HL-60 (cell line): ENCODE data around the gene TACR1.

Experiments
- DNase-seq, 2 experiments: peaks; one replicate each; pipeline ENCODE4 v3.0.0-alpha.2; 2010 to 2020; ENCODE audit warnings: low read depth in 1 of 2, low spot score in 1 of 2
- H3K27ac ChIP-seq: fragments of 250-450 bp; sonication (Bioruptor Pico); replicated peaks from 2 replicates; pipeline ENCODE4 v1.5.1; 2020; ENCODE audit warnings: mild to moderate bottlenecking, moderate library complexity
- H3K27me3 ChIP-seq: fragments of 250-450 bp; sonication (Bioruptor Pico); 2 replicates; pipeline ENCODE4 v1.5.1; 2021; ENCODE audit warnings: mild to moderate bottlenecking, moderate library complexity; ENCODE audit not compliant: insufficient read depth, poor library complexity, severe bottlenecking
- H3K4me3 ChIP-seq: replicated peaks from 2 replicates; pipeline ENCODE4 v1.5.1; 2011; ENCODE audit warnings: mild to moderate bottlenecking, control low read depth, low read length; ENCODE audit not compliant: insufficient read depth
- GABPA ChIP-seq: IDR thresholded peaks from 2 replicates; pipeline ENCODE4 v1.6.1; 2012; ENCODE audit warnings: low read depth
- POLR2AphosphoS5 ChIP-seq: IDR thresholded peaks from 2 replicates; pipeline ENCODE4 v1.6.1; 2012; ENCODE audit warnings: low read depth
- SPI1 ChIP-seq: IDR thresholded peaks from 2 replicates; pipeline ENCODE4 v1.6.1; 2012; ENCODE audit warnings: low read depth, mild to moderate bottlenecking, borderline replicate concordance
- TF ChIP-seq, protein P1 (sequence below): IDR thresholded peaks from 2 replicates; pipeline ENCODE4 v1.6.1; 2012; ENCODE audit warnings: low read depth; ENCODE audit not compliant: insufficient replicate concordance
- TF ChIP-seq, protein P2 (sequence below): IDR thresholded peaks from one replicate; pipeline ENCODE4 v1.5.1; 2011; ENCODE audit warnings: low read length, control low read depth, inconsistent platforms; ENCODE audit not compliant: insufficient read depth

TACR1 gene

DNA sequence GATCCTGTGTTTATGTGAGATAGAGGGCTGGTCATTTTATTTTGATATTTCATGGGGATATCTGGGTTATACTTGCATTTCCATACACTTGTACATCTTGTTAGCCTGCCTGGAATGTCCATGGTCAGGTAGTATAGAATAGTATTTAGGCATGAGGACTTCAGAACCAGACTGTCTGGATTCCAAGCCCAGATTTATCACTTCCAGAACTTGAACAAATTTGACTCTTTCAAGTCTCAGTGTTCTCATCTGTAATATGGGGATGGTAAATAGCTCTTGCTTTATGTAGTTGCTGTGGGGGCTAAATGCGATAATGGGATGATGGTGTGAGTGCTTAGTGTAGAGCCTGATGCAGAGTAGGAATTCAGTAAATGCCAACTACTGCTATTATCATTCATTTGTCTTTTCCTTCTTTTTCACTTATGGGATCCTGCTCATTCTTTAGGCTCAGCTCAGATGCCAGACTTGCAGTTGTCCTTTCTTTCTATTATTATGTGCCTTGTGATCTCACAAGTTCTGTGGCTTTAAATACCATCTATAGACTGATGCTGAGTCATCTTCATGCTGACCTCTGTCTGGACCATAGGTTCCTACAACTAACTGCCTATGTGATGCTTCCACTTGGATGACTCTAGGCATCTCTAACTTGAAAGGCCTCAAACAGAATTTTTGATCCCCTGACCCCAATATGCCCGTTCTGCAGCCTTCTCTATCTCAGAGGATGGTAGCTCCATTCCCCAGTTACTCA, 173.5 kb downstream of the TACR1 start:
- Histone ChIP-seq H3K27me3 (no peaks in the 10 kb centered on the region), H3K27ac (no peak overlapping the region), H3K4me3 (no peak overlapping the region)
- no peak for DNase-seq
- TF ChIP-seq POLR2AphosphoS5 = no peak
- TF ChIP-seq, protein P1, sequence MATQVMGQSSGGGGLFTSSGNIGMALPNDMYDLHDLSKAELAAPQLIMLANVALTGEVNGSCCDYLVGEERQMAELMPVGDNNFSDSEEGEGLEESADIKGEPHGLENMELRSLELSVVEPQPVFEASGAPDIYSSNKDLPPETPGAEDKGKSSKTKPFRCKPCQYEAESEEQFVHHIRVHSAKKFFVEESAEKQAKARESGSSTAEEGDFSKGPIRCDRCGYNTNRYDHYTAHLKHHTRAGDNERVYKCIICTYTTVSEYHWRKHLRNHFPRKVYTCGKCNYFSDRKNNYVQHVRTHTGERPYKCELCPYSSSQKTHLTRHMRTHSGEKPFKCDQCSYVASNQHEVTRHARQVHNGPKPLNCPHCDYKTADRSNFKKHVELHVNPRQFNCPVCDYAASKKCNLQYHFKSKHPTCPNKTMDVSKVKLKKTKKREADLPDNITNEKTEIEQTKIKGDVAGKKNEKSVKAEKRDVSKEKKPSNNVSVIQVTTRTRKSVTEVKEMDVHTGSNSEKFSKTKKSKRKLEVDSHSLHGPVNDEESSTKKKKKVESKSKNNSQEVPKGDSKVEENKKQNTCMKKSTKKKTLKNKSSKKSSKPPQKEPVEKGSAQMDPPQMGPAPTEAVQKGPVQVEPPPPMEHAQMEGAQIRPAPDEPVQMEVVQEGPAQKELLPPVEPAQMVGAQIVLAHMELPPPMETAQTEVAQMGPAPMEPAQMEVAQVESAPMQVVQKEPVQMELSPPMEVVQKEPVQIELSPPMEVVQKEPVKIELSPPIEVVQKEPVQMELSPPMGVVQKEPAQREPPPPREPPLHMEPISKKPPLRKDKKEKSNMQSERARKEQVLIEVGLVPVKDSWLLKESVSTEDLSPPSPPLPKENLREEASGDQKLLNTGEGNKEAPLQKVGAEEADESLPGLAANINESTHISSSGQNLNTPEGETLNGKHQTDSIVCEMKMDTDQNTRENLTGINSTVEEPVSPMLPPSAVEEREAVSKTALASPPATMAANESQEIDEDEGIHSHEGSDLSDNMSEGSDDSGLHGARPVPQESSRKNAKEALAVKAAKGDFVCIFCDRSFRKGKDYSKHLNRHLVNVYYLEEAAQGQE = no peak
- no peak for TF ChIP-seq GABPA
- no peak for TF ChIP-seq SPI1
- TF ChIP-seq, protein P2, sequence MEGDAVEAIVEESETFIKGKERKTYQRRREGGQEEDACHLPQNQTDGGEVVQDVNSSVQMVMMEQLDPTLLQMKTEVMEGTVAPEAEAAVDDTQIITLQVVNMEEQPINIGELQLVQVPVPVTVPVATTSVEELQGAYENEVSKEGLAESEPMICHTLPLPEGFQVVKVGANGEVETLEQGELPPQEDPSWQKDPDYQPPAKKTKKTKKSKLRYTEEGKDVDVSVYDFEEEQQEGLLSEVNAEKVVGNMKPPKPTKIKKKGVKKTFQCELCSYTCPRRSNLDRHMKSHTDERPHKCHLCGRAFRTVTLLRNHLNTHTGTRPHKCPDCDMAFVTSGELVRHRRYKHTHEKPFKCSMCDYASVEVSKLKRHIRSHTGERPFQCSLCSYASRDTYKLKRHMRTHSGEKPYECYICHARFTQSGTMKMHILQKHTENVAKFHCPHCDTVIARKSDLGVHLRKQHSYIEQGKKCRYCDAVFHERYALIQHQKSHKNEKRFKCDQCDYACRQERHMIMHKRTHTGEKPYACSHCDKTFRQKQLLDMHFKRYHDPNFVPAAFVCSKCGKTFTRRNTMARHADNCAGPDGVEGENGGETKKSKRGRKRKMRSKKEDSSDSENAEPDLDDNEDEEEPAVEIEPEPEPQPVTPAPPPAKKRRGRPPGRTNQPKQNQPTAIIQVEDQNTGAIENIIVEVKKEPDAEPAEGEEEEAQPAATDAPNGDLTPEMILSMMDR = no peak

DNA sequence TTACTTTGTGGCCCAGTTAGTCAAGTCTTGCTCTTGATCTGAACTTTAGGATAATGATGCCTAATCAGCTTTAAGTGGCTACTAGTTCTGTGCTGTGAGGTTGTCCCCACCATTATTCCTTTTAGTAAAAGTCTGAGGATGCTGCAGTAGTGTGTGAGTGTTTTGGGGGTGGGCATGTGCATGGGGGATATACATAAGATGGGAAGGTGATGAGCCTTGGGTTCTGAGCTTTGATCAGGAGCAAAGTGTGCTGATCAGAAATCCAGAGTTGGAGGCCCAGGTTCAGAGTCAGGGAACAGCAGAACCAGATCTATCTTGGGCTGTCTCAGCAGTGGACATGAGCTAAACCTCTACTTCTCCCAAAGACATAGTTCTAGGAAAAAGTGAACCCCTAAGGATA, 174.1 kb downstream of the TACR1 start:
- no peaks in the 10 kb centered on the region for H3K27me3 ChIP-seq
- TF ChIP-seq POLR2AphosphoS5 (no peak), SPI1 (no peak)
- H3K4me3 ChIP-seq = no peak overlapping the region
- no peak overlapping the region for H3K27ac ChIP-seq
- DNase-seq = no peak

DNA sequence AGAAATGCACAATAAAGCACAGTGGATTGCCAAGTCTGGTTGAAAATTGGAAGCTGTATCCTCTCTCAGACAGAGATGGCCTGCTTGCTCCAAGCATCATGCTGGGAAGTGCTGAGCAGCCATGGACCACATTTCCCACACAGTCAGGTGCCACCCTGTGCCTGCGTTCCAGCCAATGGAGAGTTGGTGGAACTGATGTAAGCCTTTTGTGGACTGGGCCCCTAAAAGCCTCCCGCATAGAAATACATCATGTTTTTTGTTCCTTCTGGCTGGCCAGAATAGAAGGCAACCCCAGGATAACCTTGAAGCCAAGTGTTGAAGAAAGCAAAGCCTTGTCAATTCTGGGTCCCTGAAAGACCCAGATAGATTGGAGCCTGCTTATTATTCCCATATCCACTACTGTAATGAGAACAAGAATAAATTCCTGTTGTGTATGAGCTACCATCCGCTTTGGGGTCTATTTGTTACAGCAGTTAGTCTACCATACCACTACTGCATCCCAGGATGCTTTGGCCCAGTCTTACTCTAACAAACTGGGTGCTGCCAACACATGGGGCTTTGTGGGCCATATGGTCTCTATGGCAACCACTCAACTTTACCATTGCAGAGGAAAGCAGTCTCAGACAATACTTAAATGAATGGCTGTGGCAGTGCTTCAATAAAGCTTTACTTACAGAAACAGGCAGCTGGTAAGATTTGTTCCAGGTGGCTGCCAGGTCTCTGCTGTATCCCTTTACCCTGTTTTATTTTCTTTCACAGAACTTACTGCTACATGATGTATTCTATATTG, 175.5 kb downstream of the TACR1 start:
- no peak overlapping the region for H3K27ac ChIP-seq
- TF ChIP-seq SPI1 (no peak), GABPA (no peak), POLR2AphosphoS5 (no peak)
- TF ChIP-seq, protein P2 = no peak
- TF ChIP-seq, protein P1 = no peak
- H3K27me3 ChIP-seq = no peaks in the 10 kb centered on the region
- DNase-seq = no peak
- no peak overlapping the region for H3K4me3 ChIP-seq

DNA sequence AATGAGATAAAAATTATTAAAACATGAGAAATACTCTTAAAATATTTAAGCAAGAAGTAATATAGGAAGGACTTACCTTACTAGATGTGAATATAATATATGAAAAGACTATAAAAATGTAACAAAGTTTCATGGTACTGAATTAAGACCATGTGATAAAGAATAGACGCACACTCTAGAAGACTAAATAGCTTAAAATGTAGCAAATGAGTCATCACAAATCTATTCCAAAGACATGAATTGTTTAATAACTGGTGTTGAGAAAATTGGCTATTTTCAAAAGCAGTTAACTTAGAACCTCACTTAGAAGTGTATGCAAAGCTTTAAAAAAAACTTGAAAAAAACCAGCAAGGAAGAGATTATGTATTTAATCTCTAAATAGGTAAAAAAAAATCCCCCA, 176.8 kb downstream of the TACR1 start:
- no peak for DNase-seq
- Histone ChIP-seq H3K4me3 (no peak overlapping the region), H3K27ac (no peak overlapping the region), H3K27me3 (no peaks in the 10 kb centered on the region)
- no peak for TF ChIP-seq GABPA
- no peak for TF ChIP-seq SPI1
- TF ChIP-seq, protein P1 = no peak
- no peak for TF ChIP-seq POLR2AphosphoS5
- TF ChIP-seq, protein P2 = no peak
